Endothelial cell of umbilical vein (primary cell): ENCODE data around the gene PLPP7.

Source experiments
- EZH2 ChIP-seq: IDR thresholded peaks from 2 replicates; pipeline ENCODE4 v1.6.1; 2012; ENCODE audit warnings: borderline replicate concordance, low read depth, mild to moderate bottlenecking, moderate library complexity, low read length, inconsistent platforms; ENCODE audit not compliant: severe bottlenecking
- POLR2AphosphoS5 ChIP-seq: IDR thresholded peaks from 2 replicates; pipeline ENCODE4 v1.6.1; 2012; ENCODE audit warnings: low read depth, mild to moderate bottlenecking, control low read depth, low read length, moderate library complexity; ENCODE audit not compliant: insufficient read depth

GRCh38 chr9:131263701-131264100 is 25.8 kb upstream of the PLPP7 start:
- TF ChIP-seq POLR2AphosphoS5 = no peak
- TF ChIP-seq EZH2 = no peak
